Fibroblast of skin of left quadriceps (primary cell): ENCODE results near the gene FANCI.
"Not testable (repeated sequence)": the region's sequence is repeated elsewhere in the genome, so short reads cannot be mapped to it uniquely, and the experiment has no call there.

Source experiments
- DNase-seq, 2 experiments: peaks; one replicate each; pipeline ENCODE4 v3.0.0-alpha.2; 2013; ENCODE audit warnings: low read depth in 2 of 2

FANCI gene

DNA sequence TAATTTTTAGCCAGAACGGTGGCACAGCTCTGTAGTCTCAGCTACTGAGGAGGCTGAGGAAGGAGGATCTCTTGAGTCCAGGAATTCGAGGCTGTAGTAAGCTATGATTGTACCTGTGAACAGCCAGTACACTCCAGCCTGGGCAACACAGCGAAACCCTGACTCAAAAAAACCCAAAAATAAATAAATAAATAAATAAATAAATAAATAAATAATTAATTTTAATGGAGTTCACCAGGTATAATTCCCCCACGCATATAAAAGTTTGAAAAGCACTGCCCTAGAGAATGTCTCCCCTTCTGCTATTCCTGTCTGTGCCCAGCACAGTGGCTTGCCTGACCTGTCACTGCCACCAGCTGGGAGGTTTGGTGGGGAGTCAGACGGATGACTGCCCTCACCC lies 18.2 kb upstream of the FANCI start:
- no peak for DNase-seq

DNA sequence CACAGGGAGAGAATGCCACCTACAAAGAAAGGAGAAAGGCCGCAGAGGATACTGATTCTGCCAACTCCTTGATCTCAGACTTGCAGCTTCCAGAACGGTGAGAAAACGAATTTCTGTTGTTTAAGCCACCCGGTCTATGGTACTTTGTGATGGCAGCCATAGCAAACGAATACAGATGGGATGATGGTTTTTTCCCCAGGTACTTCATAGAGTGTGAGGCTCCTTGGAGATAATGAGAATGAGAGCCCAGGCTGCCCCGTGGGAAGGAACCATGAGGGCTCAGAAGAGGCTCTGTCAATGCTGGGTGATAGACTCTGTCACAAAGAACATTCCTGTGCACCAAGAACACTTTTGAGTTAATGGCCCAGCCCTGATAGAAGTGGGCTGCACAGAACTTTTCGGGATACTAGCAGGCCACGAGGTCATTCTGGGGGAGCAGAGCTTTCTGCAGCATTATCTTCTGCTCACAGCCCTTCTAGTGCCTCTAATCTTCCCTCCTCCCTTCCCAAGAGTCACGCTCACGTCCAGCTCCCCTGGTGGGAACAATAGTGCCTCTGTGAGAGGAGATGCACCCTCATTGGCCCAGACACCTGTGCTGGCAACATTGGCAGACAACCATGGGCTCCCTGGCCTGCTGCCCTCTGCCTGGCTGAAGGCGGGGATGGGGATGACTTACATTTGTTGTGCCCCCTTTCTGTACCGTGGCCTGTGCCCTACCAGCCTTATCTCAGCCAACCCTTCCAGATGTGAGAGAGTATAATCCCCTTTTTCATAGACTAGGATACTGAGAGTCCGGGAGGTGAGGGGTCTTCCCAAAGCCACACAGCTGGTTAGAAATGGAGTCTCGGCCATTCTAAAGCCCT lies 17.2 kb upstream of the FANCI start:
- DNase-seq, result no peak

DNA sequence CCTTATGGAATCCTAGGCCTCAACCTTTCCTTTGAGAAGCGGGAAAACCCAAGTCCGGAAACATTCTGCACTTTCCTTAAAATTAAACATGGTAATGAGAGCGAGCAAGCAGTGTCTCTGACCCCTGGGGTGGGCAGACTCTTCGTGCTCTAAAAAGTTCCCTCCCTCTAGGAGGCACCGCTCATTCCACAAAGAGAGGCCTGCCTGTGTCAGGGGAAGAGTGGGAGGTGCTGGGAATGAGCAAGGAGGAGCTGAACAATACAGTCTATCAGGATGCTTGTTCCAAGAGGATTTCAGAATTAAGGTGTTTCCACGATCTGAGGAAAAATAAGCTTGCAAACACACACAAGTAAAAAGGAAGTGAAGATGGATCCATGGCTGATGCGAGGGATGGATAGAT lies 16.4 kb upstream of the FANCI start:
- no peak for DNase-seq

DNA sequence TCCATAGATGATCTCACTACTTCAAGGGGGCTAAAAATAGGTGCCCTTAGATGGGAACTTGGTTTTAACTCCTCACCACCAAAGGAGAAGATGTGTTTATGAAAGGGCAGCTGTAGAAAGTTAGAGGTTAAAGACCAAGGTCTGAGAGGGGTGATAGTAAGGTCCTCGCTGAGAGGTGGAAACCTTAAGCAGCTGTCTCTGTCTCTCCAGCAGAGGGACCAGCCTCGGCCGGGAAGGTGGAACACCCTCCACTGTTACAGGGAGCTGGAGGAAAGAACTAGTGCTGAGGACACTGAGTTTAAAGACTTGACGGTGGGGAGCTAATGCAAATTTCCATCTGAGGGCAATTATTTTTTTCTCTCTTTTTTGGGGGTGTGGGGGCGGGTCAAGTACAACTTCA lies 13.5 kb upstream of the FANCI start:
- DNase-seq, result no peak

DNA sequence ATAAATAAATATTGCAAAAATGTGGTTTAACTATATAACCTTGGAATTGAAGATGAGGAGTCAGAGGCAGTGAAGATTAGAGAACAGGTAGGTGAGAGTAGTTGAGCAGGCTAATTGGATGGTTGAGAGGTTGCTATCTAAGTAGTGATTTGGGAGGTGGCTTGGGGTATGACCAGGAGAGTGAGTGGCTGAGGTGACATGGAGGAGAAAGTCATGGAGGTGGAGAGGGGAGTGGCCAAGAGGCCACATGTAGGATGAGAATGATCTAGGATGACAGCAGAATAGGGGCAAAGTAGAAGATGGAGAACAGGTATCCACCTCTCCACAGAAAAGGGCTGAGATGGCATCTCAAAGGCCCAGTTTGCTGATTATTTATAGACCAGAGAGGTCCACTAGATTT lies 11.9 kb upstream of the FANCI start:
- DNase-seq, result no peak

DNA sequence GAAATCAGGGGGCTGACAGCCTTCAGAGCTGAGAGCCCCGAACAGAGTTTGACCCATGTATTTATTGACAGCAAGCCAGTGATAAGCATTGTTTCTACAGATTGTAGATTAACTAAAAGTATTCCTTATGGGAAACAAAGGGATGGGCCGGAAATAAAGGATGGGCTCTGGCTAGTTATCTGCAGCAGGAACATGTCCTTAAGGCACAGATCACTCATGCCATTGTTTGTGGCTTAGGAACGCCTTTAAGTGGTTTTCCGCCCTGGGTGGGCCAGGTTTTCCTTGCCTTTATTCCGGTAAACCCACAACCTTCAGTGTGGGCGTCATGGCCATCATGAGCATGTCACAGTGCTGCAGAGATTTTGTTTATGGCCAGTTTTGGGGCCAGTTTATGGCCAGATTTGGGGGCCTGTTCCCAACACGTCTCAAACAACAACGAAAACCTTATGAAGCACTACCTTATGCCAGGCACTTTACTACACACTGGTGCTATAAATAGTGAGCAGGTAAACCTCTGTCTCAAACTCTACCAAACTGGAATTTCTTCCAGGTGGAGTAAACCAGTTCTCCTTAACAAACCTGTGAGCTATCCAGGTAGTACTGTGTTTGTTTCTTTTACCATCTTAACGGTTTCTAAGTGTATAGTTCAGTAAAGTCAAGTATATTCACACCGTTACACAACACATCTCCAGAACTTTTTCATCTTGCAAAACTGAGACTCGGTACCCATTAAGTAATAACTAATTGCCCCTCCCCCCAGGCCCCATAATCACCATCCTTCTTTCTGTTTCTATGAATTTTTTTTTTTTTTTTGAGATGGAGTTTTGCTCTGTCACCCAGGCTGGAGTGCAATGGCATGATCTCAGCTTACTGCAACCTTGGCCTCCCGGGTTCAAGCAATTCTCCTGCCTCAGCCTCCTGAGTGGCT lies 3.6 kb upstream of the FANCI start:
- not testable (repeated sequence) for DNase-seq

DNA sequence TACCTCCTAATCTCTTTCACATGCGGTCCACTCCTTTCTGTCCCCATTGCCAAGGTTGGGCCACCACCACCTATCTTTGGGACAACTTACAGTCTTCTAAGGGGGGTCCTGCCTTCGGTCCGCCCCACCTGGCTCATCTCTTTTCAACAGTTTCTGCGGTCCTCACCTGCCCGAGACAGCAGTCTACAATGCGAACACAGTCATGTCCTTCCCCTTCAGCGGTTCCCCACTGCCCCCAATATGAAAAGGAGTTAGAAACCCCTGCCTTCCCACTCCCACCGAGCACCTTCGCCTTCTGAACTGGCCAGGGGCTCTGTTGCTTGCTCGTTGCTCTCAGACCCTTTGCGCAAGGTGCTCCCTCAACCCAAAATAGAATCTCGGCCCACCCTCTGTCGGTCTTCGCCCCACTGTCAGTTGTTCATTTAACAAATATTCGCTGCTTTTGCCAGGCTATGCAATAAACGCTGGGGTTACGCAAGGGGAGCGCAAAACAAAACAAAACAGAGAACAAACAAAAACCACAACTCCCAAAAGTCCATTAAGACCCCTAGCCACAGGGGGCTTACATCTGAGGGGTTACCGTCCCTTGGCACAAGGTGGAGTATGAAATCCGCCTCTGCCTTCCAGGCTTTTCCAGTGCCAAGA lies 611 bp upstream of the FANCI start:
- DNase-seq, result no peak

DNA sequence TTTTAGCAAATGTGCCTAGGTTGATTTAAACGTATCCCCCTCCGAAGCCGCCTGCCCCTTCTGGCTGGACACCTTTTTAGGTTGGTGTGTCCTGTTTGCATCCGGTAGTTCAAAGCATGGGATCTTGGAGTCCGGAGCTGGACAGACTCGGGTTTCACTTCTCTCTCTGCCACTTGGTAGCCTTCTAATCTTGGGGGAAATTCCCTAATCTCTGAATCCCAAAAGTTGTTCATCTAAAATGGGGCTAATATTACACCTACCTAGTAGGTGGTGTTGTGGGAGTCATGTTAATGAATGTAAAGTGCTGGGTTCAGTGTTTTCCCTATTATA lies 760 bp downstream of the FANCI start:
- DNase-seq, result no peak

DNA sequence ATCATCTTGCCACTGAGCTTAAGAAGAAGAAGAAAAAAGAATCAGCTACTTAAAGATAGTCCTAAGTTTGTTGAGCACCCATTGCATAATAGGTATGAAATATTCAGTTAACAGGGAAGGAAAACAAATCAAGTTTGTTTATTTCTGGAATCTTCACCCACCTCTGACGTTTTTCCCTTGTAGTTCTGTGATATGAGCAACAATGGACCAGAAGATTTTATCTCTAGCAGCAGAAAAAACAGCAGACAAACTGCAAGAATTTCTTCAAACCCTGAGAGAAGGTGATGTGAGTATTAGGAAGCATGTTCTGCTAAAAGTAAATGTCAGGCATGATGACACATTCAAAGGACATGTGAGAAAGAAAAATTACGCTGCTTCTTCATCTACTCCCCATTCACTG lies 3.7 kb downstream of the FANCI start:
- DNase-seq, result no peak

DNA sequence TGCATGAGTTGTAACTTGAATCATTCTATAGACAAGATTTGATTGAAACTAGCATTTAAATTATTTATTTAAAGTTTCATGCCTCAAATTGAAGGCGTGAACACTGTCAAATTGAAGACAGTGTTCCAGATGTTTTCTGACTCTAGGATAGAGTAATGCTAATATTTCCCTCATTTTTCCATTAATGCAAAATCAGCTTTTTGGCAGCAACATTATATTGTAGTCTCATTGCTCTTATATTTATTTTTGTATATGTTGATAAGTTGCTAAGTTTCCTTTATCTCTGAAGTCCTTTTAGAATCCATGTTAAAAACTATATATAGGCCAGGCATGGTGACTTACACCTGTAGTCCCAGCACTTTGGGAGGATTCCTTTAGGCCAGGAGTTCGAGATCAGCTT lies 4.8 kb downstream of the FANCI start:
- no peak for DNase-seq

DNA sequence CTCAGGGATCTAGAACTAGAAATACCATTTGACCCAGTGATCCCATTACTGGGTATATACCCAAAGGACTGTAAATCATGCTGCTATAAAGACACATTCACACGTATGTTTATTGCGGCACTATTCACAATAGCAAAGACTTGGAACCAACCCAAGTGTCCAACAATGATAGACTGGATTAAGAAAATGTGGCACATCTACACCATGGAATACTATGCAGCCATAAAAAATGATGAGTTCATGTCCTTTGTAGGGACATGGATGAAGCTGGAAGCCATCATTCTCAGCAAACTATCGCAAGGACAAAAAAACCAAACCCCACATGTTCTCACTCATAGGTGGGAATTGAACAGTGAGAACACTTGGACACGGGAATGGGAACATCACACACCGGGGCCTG lies 6.4 kb downstream of the FANCI start:
- not testable (repeated sequence) for DNase-seq

DNA sequence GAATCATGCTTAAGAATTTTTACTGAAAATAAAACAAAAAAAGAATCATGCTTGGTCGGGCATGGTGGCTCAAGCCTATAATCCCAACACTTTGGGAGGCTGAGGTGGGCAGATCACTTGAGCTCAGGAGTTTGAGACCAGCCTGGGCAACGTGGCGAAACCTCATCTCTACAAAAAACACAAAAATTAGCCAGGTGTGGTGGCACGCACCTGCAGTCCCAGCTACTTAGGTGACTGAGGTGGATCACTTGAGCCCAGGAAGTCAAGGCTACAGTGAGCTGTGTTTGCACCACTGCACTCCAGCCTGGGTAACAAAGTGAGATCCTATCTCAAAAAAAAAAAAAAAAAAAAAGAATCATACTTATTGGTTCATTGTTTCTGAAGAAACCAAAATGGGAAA lies 33.5 kb downstream of the FANCI start:
- DNase-seq, result not testable (repeated sequence)

DNA sequence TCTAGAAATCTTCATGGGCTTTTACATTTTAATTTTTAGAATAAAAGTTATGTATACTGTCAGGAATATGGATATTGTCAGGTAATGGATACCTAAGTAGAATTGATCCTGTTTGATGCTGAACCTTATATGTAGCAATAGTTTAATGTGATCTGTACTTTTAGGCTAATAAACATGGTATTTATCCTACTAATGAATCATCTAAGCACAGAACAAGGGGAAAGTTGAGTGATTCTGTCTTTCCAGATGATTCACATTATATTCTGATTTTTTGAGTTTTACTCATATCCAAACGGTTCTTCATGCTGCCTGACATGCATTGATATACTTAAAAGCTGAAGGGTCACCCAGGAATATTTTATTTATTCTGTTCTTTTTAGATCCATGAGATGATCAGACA lies 34.5 kb downstream of the FANCI start:
- no peak for DNase-seq

DNA sequence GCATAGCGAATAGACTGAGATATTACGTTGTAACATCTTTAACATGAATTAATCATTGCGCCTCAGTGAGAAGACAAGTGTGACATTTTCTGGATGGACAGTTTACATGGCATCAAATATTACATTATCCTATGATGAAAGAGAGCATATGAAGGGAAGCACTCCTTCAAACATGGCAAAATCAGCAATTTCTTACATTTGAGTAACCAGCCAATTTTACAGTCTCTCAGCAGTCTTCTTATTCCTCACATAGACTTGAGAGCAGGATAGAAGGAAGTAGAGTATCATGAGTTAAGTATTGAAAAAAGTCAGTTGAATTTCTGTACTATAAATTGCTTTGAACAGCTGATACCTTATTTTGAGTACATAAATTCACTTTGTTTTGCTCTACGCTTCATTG lies 38.9 kb downstream of the FANCI start:
- DNase-seq, result no peak

DNA sequence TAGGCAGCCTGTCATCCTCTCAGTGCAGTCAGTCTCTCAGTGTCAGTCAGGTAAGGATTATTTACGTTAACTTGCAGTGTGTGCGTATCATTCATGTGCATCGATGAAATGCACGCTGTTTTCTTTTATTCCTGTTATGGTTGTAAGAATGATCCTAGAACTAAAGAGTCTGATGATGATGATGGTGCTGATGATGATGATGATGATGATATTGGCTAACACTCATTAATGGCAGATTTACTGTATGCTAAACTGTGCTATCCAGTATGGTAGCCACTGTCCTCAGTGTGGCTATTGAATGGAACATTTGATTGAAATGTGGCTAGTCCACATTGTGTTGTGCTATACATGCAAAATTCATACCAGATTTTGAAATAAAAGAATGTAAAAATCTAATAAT lies 39.4 kb downstream of the FANCI start:
- no peak for DNase-seq

DNA sequence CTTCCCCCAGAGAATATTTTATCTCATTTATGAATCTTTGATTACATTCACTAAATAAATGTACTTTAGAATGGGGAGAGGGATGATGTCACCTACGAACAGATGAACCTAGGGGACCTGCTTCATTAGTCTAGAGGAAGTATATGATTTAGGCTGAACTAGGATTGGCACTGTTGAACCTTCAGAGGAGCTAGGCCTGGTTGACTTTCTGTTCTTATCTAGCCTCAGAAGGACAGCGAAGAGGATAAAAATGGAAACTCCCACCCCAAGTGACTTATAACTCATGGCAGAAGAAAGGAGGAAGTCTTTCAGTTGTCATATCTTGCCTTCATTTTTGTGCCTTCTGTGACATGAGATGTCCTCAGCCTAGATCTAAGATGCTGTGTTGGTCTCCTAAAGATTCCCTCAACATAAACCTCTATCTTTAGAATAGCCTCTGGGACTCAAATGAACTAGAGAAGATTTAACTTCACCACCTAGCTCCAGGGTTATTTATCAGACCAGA lies 48.2 kb downstream of the FANCI start:
- no peak for DNase-seq

DNA sequence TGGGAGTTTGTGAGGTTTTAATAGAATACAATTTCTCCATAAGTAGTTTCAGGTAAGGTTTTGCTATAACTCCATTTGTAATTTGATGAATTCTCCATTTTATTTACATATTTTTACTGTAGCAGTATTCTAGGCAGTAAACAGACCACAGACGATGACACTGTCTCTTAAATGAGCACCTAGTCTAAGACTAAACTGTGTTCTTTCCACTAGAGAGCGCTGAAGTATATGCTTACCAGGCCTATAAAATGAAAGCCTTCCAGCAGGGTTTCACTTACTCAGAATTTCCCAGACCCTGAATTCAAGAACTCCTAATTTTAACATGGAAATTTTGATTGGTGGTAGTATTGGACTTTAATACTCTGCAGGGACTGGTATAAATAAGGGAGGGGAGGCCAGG lies 49.2 kb downstream of the FANCI start:
- DNase-seq, result no peak

DNA sequence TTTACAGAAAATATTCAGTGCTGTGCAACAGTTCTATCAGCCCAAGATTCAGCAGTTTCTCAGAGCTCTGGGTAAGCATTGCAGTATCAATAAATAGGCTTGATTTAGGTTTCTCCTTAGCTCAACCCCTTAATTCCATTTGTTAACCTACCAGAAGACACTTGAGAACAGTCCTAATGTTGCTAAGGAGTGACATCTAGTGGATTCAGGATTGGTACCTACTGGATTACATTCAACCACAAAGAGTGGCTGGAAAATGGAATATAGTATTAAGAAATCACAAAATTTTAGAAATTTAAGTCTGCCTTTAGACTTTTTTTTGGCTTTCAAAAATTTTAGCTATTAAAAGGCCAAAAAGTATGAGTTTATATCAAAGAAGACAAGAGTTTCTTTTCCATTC lies 56.1 kb downstream of the FANCI start:
- DNase-seq, result no peak

DNA sequence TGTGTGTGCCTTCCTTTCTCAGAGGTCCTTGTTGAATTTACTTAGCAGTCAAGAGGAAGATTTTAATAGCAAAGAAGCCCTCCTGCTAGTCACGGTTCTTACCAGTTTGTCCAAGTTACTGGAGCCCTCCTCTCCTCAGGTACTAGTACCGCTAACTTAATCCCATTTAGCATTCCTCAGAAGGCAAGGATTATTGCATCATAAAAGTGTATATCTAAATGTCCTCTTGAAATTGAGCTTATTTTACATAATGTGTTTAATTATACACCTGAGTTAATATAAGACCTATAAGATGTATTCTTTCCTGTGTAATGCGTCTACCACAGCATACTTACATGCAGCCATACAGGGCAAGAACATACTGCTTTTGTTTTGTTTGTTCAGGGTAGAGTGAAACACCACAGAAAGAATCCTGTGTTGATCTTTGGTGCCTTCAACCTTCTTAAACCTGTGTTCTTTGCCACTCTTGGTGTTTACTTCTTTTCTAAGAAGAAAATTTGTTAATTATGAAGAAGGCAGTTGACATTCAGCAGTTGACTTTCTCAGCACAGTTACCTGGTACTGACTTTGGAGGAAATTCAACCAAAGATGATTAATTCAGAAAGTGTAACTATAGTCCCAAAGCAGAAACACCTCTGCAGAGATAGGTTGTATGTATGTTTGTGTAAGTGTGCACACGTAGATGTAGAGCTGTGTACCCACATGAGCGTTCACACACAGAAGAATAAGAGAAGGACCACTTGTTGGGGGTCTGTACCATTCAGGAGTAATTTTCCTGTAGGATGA lies 57.7 kb downstream of the FANCI start:
- no peak for DNase-seq

DNA sequence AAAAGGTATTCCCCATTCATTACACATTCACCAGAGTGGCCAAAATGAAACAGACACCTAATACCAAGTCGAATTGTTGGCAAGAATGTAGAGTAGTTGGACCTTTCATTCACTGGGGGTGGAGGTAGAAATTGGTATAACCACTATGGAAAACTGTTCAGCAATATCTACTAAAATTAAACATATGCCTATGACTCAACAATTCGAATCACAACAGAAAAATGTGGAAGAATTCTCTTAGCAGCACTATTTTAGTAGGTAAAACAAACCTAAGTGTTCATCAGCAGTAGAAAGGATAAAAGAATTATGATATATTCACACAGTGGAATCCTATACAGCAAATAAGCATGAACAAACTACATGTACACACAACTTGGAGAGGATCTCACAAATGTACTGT lies 60.2 kb downstream of the FANCI start:
- no peak for DNase-seq

DNA sequence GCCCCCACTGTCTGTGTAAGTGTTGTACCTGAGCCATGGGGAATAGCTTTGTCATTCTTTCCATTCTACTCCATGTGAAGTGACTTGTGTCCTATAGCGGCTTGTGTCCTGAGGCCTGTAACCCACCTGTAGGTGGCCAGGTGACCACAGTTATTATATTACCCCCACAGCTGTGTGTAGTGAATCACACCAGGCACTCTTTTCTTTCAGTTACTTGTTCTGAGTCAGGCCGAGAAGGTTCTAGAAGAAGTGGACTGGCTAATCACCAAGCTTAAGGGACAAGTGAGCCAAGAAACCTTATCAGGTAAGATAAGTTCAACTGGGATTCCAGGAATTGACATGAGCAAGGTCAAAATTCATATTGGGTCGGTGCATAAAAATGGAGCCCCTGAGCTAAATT lies 61.6 kb downstream of the FANCI start:
- no peak for DNase-seq
